Measurements from ENCODE around the gene ZBP1.
A peak's percentile ranks its signal among the peaks of the same experiment; 100 is the strongest.

The ZBP1 gene

GRCh38 chr20:57652606-57653545, 32.6 kb upstream of the ZBP1 start:
- Histone ChIP-seq H2BK15ac (ENCODE audit: low read length) (no peak overlapping the region), H3K27me3 (ENCODE audit: control insufficient read depth in 3 of 3, insufficient read depth in 3 of 3, low read depth in 1 of 3, low read length in 3 of 3) (no peaks in the 10 kb centered on the region), H3K4me3 (ENCODE audit: low read length in 2 of 2) (no peak overlapping the region), H3K79me1 (ENCODE audit: low read depth, low read length) (no peaks in the 10 kb centered on the region), H3K9ac (ENCODE audit: low read depth, low read length, poor library complexity) (peak overlapping the region; percentile 65), H2BK5ac (ENCODE audit: low read length) (no peak overlapping the region), H3K4me1 (ENCODE audit: control insufficient read depth in 2 of 2, insufficient read depth in 1 of 2, low read depth in 1 of 2, low read length in 2 of 2) (peaks cover 0 to 1% of the 10 kb centered on the region in 2 donors), H4K8ac (ENCODE audit: low read depth, low read length) (no peak overlapping the region), H3K23ac (ENCODE audit: low read depth, low read length, poor library complexity) (peak overlapping the region; percentile 13), H2BK12ac (ENCODE audit: low read length) (no peak overlapping the region), H3K18ac (ENCODE audit: low read length) (no peak overlapping the region), H3K36me3 (replicated peaks in 1 of 2; ENCODE audit: control insufficient read depth in 2 of 2, insufficient read depth in 2 of 2, low read length in 2 of 2) (no peaks in the 10 kb centered on the region), H2AFZ (ENCODE audit: low read length) (no peak overlapping the region), H3K14ac (ENCODE audit: low read length) (no peak overlapping the region), H2AK5ac (ENCODE audit: low read depth, low read length) (no peak overlapping the region), H3K27ac (replicated peaks; ENCODE audit: low read length) (no peak overlapping the region), H3K4me2 (ENCODE audit: insufficient read depth, low read length, poor library complexity, severe bottlenecking) (no peak overlapping the region), H2BK120ac (ENCODE audit: low read depth, low read length) (no peak overlapping the region), H4K91ac (ENCODE audit: low read depth, low read length, poor library complexity) (no peak overlapping the region), H3K4ac (ENCODE audit: low read length) (no peak overlapping the region), H3K9me3 (replicated peaks in 1 of 2; ENCODE audit: control insufficient read depth in 2 of 2, insufficient read depth in 1 of 2, low read depth in 1 of 2, low read length in 2 of 2) (peaks cover 0 to 2% of the 10 kb centered on the region in 2 donors)
- no CpG with 5 or more reads among the region's 28 CpGs for WGBS, 2 donors (ENCODE audit: extremely low coverage in 2 of 2, insufficient read length in 2 of 2, insufficient replicate concordance in 1 of 2)
- no peak for DNase-seq (ENCODE audit: low spot score)

- no peak overlapping the region for H2AK5ac ChIP-seq (ENCODE audit: low read depth, low read length)
- no peak overlapping the region for H3K9ac ChIP-seq (ENCODE audit: low read depth, low read length, poor library complexity)
- no peak overlapping the region for H2BK15ac ChIP-seq (ENCODE audit: low read length)
- no peak overlapping the region for H3K4me3 ChIP-seq (ENCODE audit: low read length in 2 of 2)
- no CpG with 5 or more reads among the region's 50 CpGs for WGBS, 2 donors (ENCODE audit: extremely low coverage in 2 of 2, insufficient read length in 2 of 2, insufficient replicate concordance in 1 of 2)
- peaks cover 0 to 1% of the 10 kb centered on the region in 2 donors for H3K4me1 ChIP-seq (ENCODE audit: control insufficient read depth in 2 of 2, insufficient read depth in 1 of 2, low read depth in 1 of 2, low read length in 2 of 2)
- H4K91ac ChIP-seq (ENCODE audit: low read depth, low read length, poor library complexity) = no peak overlapping the region
- H3K27ac ChIP-seq (replicated peaks; ENCODE audit: low read length) = no peak overlapping the region
- peak overlapping the region; percentile 44 for H3K18ac ChIP-seq (ENCODE audit: low read length)
- H2BK12ac ChIP-seq (ENCODE audit: low read length) = no peak overlapping the region
- H2BK120ac ChIP-seq (ENCODE audit: low read depth, low read length) = no peak overlapping the region
- no peak overlapping the region for H3K4ac ChIP-seq (ENCODE audit: low read length)
- no peaks in the 10 kb centered on the region for H3K36me3 ChIP-seq (replicated peaks in 1 of 2; ENCODE audit: control insufficient read depth in 2 of 2, insufficient read depth in 2 of 2, low read length in 2 of 2)
- no peak overlapping the region for H3K14ac ChIP-seq (ENCODE audit: low read length)
- no peak overlapping the region for H2AFZ ChIP-seq (ENCODE audit: low read length)
- peaks cover 0 to 2% of the 10 kb centered on the region in 2 donors for H3K9me3 ChIP-seq (replicated peaks in 1 of 2; ENCODE audit: control insufficient read depth in 2 of 2, insufficient read depth in 1 of 2, low read depth in 1 of 2, low read length in 2 of 2)
- no peak overlapping the region for H3K4me2 ChIP-seq (ENCODE audit: insufficient read depth, low read length, poor library complexity, severe bottlenecking)
- no peaks in the 10 kb centered on the region for H3K79me1 ChIP-seq (ENCODE audit: low read depth, low read length)
- no peaks in the 10 kb centered on the region for H3K27me3 ChIP-seq (ENCODE audit: control insufficient read depth in 3 of 3, insufficient read depth in 3 of 3, low read depth in 1 of 3, low read length in 3 of 3)
- H2BK5ac ChIP-seq (ENCODE audit: low read length) = no peak overlapping the region
- H3K23ac ChIP-seq (ENCODE audit: low read depth, low read length, poor library complexity) = no peak overlapping the region
- DNase-seq (ENCODE audit: low spot score) = no peak
- H4K8ac ChIP-seq (ENCODE audit: low read depth, low read length) = no peak overlapping the region
Observed at GRCh38 chr20:57651881-57652605, 31.8 kb upstream of the ZBP1 start.

GRCh38 chr20:57650756-57651483, 30.7 kb upstream of the ZBP1 start:
- H2BK5ac ChIP-seq (ENCODE audit: low read length) = no peak overlapping the region

More at GRCh38 chr20:57650756-57651483, 30.7 kb upstream of the ZBP1 start:
- Histone ChIP-seq H3K4me1 (ENCODE audit: control insufficient read depth in 2 of 2, insufficient read depth in 1 of 2, low read depth in 1 of 2, low read length in 2 of 2) (peaks cover 0 to 1% of the 10 kb centered on the region in 2 donors), H3K4me2 (ENCODE audit: insufficient read depth, low read length, poor library complexity, severe bottlenecking) (no peak overlapping the region), H2BK15ac (ENCODE audit: low read length) (no peak overlapping the region), H3K23ac (ENCODE audit: low read depth, low read length, poor library complexity) (no peak overlapping the region), H3K27ac (replicated peaks; ENCODE audit: low read length) (no peak overlapping the region), H2AFZ (ENCODE audit: low read length) (no peak overlapping the region), H3K9me3 (replicated peaks in 1 of 2; ENCODE audit: control insufficient read depth in 2 of 2, insufficient read depth in 1 of 2, low read depth in 1 of 2, low read length in 2 of 2) (peaks cover 0 to 2% of the 10 kb centered on the region in 2 donors), H3K79me1 (ENCODE audit: low read depth, low read length) (no peaks in the 10 kb centered on the region), H2BK12ac (ENCODE audit: low read length) (no peak overlapping the region), H3K18ac (ENCODE audit: low read length) (no peak overlapping the region), H3K36me3 (replicated peaks in 1 of 2; ENCODE audit: control insufficient read depth in 2 of 2, insufficient read depth in 2 of 2, low read length in 2 of 2) (no peaks in the 10 kb centered on the region), H3K9ac (ENCODE audit: low read depth, low read length, poor library complexity) (no peak overlapping the region), H3K4ac (ENCODE audit: low read length) (no peak overlapping the region), H3K27me3 (ENCODE audit: control insufficient read depth in 3 of 3, insufficient read depth in 3 of 3, low read depth in 1 of 3, low read length in 3 of 3) (no peaks in the 10 kb centered on the region), H2AK5ac (ENCODE audit: low read depth, low read length) (no peak overlapping the region), H2BK120ac (ENCODE audit: low read depth, low read length) (no peak overlapping the region), H4K8ac (ENCODE audit: low read depth, low read length) (no peak overlapping the region), H3K4me3 (ENCODE audit: low read length in 2 of 2) (no peak overlapping the region), H3K14ac (ENCODE audit: low read length) (no peak overlapping the region), H4K91ac (ENCODE audit: low read depth, low read length, poor library complexity) (no peak overlapping the region)
- no peak for DNase-seq (ENCODE audit: low spot score)
- no CpG with 5 or more reads among the region's 23 CpGs for WGBS, 2 donors (ENCODE audit: extremely low coverage in 2 of 2, insufficient read length in 2 of 2, insufficient replicate concordance in 1 of 2)

All from neuronal stem cell (in vitro differentiated cells).